PC-3 (cell line): ENCODE data around the gene HHAT.

Experiments used
- CTCF ChIP-seq: fragments of 300-600 bp; sonication (generic); conservative IDR thresholded peaks from 2 replicates; pipeline ENCODE4 v1.5.1; 2017; ENCODE audit warnings: antibody characterized with exemption, low read depth, mild to moderate bottlenecking, low read length
- EZH2 ChIP-seq: fragments of 300-600 bp; sonication (generic); IDR thresholded peaks from one replicate; pipeline ENCODE4 v1.6.1; 2017; ENCODE audit warnings: antibody characterized with exemption, mild to moderate bottlenecking, low read length; ENCODE audit not compliant: unreplicated experiment
- EZH2phosphoT487 ChIP-seq: fragments of 300-600 bp; sonication (generic); IDR thresholded peaks from 2 replicates; pipeline ENCODE4 v1.6.1; 2018; ENCODE audit warnings: mild to moderate bottlenecking, antibody characterized with exemption, low read length, borderline replicate concordance

- TF ChIP-seq CTCF (no peak), EZH2 (no peak), EZH2phosphoT487 (no peak)
Observed at GRCh38 chr1:210321131-210321530, 7.6 kb upstream of the HHAT start.
